B cell (primary cell): Measurements from ENCODE around the gene TTC8.
"Not testable (repeated sequence)": the region's sequence is repeated elsewhere in the genome, so short reads cannot be mapped to it uniquely, and the experiment has no call there.

Experiments used
- CTCF ChIP-seq: fragments of 200-600 bp; IDR thresholded peaks from one replicate; pipeline ENCODE4 v1.8.0; 2022; ENCODE audit warnings: antibody characterized with exemption, mild to moderate bottlenecking
- EZH2 ChIP-seq: IDR thresholded peaks from 2 replicates; pipeline ENCODE4 v1.6.1; 2012; ENCODE audit warnings: borderline replicate concordance, low read depth, mild to moderate bottlenecking, moderate library complexity, low read length; ENCODE audit not compliant: insufficient read depth, poor library complexity, severe bottlenecking

- TF ChIP-seq CTCF, EZH2: not testable (repeated sequence)
Measured at GRCh38 chr14:88859118-88859517, 34.7 kb downstream of the TTC8 start.
